HepG2 (cell line): Measurements from ENCODE around the gene ATM. TPM values are rescaled to one million over a fixed set of nuclear protein-coding genes. Genes with fewer than 3 reads are reported as not detected.

Experiments used
- AHDC1 ChIP-seq: sonication (generic); formaldehyde crosslinking; IDR thresholded peaks from 2 replicates; pipeline ENCODE4 v1.5.1; 2020; ENCODE audit warnings: mild to moderate bottlenecking, missing genetic modification reagents, borderline replicate concordance
- ATF5 ChIP-seq: sonication (generic); formaldehyde crosslinking; IDR thresholded peaks from 2 replicates; pipeline ENCODE4 v1.4.0; 2020; ENCODE audit warnings: mild to moderate bottlenecking, low read depth, missing genetic modification reagents
- GATAD1 ChIP-seq: IDR thresholded peaks from 2 replicates; pipeline ENCODE4 v1.6.1; 2016; ENCODE audit warnings: missing genetic modification reagents, missing compliant biosample characterization
- GMEB1 ChIP-seq: sonication (generic); formaldehyde crosslinking; IDR thresholded peaks from 2 replicates; pipeline ENCODE4 v1.5.1; 2020; ENCODE audit warnings: missing genetic modification reagents, mild to moderate bottlenecking, borderline replicate concordance
- MED1 ChIP-seq: sonication (generic); formaldehyde crosslinking; IDR thresholded peaks from 2 replicates; pipeline ENCODE4 v1.4.0; 2020; ENCODE audit warnings: missing genetic modification reagents
- NR2F2 ChIP-seq: IDR thresholded peaks from 2 replicates; pipeline ENCODE4 v1.6.1; 2012; ENCODE audit warnings: low read depth, inconsistent platforms, borderline replicate concordance
- SMARCE1 ChIP-seq: fragments of 450-650 bp; IDR thresholded peaks from 2 replicates; pipeline ENCODE4 v1.6.1; 2017; ENCODE audit warnings: borderline replicate concordance
- TEAD2 ChIP-seq: sonication (generic); formaldehyde crosslinking; IDR thresholded peaks from 2 replicates; pipeline ENCODE4 v1.9.0; 2021; ENCODE audit warnings: missing genetic modification reagents
- TERF1 ChIP-seq: sonication (generic); formaldehyde crosslinking; IDR thresholded peaks from 2 replicates; pipeline ENCODE4 v1.8.0; 2022; ENCODE audit warnings: mild to moderate bottlenecking, missing genetic modification reagents, moderate library complexity
- ZBED4 ChIP-seq: sonication (generic); formaldehyde crosslinking; IDR thresholded peaks from 2 replicates; pipeline ENCODE4 v1.4.0; 2020; ENCODE audit warnings: missing genetic modification reagents, borderline replicate concordance
- ZMAT3 ChIP-seq: sonication (generic); formaldehyde crosslinking; conservative IDR thresholded peaks from 2 replicates; pipeline ENCODE4 v1.7.0; 2021; ENCODE audit warnings: missing genetic modification reagents
- ZNF878 ChIP-seq: sonication (generic); formaldehyde crosslinking; IDR thresholded peaks from 2 replicates; pipeline ENCODE4 v1.8.1; 2023; ENCODE audit warnings: mild to moderate bottlenecking, missing genetic modification reagents, moderate library complexity
- ZSCAN5A ChIP-seq: sonication (generic); formaldehyde crosslinking; IDR thresholded peaks from 2 replicates; pipeline ENCODE4 v1.8.0; 2022; ENCODE audit warnings: mild to moderate bottlenecking, missing genetic modification reagents, borderline replicate concordance
- polyA plus RNA-seq, 8 experiments: library from polyadenylated mRNA; depleted of rRNA in 3 of 8; stranded (reverse) in 7 of 8; unstranded in 1 of 8; fragments of >200 nt; fragmentation: Illumina TruSeq in 4 of 8; extraction: Trizol in 4 of 8; gene quantifications; 2 replicates each; pipeline versions ENCODE4 v1.2.1 to v1.2.3, GENCODE V29; 2011 to 2016; ENCODE audit warnings: low read depth in 4 of 8, missing spikeins in 1 of 8, mixed read lengths in 1 of 8; ENCODE audit not compliant: insufficient read depth in 1 of 8
- total RNA-seq, 5 experiments: library from RNA; depleted of rRNA; stranded (reverse); fragments of >200 nt; fragmentation: Illumina TruSeq; extraction: Trizol; gene quantifications; 2 replicates each; pipeline ENCODE4 v1.2.3, GENCODE V29; 2016; ENCODE audit warnings: low read depth in 1 of 5

ATM gene
- total and polyA plus RNA-seq, 2 of the 13 experiments (the other 11 are each of a cell fraction or from before 2014, with no cell fraction given): 40.0 to 71.6 TPM

GRCh38 chr11:108233277-108233945, 10.5 kb downstream of the ATM start (continued):
- TF ChIP-seq MED1 (CRISPR knock-in tag): peak; percentile 37; the same call in 1 of the 2 replicates
- no peak for TF ChIP-seq ZSCAN5A (CRISPR knock-in tag)
- no peak for TF ChIP-seq TERF1
- TF ChIP-seq ZNF878 (CRISPR knock-in tag): no peak
- TF ChIP-seq GATAD1 (CRISPR knock-in tag): no peak
- no peak for TF ChIP-seq TEAD2 (CRISPR knock-in tag)
- 0 out of 2 replicates have a peak, but pooled peaks have one; percentile 70 for TF ChIP-seq SMARCE1
- TF ChIP-seq AHDC1 (CRISPR knock-in tag): peak; percentile 80; the same call in 1 of the 2 replicates
- TF ChIP-seq ZMAT3 (CRISPR knock-in tag): no peak
- no peak for TF ChIP-seq ZBED4 (CRISPR knock-in tag)
- no peak for TF ChIP-seq ATF5 (CRISPR knock-in tag)
- peak; percentile 52; the same call in 1 of the 2 replicates for TF ChIP-seq NR2F2
- no peak for TF ChIP-seq GMEB1 (CRISPR knock-in tag)
